Measurements from ENCODE around the gene FZD10.

FZD10 gene

GRCh38 chr12:130155416-130156073 lies 6.7 kb upstream of the FZD10 start:
- DNase-seq: no peak

GRCh38 chr12:130156652-130157275 lies 5.5 kb upstream of the FZD10 start:
- no peak for DNase-seq

GRCh38 chr12:130157998-130158753 lies 4.1 kb upstream of the FZD10 start:
- no peak for DNase-seq

- no peak for DNase-seq
Measured at GRCh38 chr12:130158754-130159059, 3.6 kb upstream of the FZD10 start.

GRCh38 chr12:130160306-130160705 lies 2.0 kb upstream of the FZD10 start:
- no peak for DNase-seq

GRCh38 chr12:130160711-130161231 lies 1.5 kb upstream of the FZD10 start:
- DNase-seq: no peak

GRCh38 chr12:130161261-130162243 lies 712 bp upstream of the FZD10 start:
- no peak for DNase-seq

- no peak for DNase-seq
Measured at GRCh38 chr12:130162745-130163460, 639 bp downstream of the FZD10 start.

DNA sequence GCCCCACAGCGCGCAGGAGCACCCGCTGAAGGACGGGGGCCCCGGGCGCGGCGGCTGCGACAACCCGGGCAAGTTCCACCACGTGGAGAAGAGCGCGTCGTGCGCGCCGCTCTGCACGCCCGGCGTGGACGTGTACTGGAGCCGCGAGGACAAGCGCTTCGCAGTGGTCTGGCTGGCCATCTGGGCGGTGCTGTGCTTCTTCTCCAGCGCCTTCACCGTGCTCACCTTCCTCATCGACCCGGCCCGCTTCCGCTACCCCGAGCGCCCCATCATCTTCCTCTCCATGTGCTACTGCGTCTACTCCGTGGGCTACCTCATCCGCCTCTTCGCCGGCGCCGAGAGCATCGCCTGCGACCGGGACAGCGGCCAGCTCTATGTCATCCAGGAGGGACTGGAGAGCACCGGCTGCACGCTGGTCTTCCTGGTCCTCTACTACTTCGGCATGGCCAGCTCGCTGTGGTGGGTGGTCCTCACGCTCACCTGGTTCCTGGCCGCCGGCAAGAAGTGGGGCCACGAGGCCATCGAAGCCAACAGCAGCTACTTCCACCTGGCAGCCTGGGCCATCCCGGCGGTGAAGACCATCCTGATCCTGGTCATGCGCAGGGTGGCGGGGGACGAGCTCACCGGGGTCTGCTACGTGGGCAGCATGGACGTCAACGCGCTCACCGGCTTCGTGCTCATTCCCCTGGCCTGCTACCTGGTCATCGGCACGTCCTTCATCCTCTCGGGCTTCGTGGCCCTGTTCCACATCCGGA lies 1.4 kb downstream of the FZD10 start:
- no peak for DNase-seq

GRCh38 chr12:130164216-130164542 lies 1.9 kb downstream of the FZD10 start:
- no peak for DNase-seq

DNA sequence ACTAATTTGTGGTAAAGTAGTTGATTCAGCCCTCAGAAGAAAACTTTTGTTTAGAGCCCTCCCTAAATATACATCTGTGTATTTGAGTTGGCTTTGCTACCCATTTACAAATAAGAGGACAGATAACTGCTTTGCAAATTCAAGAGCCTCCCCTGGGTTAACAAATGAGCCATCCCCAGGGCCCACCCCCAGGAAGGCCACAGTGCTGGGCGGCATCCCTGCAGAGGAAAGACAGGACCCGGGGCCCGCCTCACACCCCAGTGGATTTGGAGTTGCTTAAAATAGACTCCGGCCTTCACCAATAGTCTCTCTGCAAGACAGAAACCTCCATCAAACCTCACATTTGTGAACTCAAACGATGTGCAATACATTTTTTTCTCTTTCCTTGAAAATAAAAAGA lies 2.7 kb downstream of the FZD10 start:
- DNase-seq: no peak

DNA sequence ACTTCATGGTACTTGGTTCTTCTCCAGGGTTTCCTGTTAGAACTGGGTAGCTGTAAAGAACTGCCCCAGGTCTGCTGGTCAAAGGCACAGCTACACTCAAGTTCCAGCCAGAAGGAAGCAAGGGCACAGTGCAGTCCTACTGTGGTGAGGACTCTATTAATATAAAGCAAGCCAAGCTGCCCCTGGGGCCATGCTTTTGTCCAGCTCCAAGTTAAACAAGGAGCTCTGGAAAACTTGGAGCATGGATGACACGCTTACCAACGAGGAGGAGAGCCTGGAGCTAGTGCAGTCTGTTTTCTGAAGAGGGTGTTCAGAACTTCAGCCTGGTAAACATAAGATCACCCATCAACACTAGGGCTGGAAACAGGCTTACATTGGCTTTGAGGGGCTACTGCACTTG lies 4.0 kb downstream of the FZD10 start:
- no peak for DNase-seq

- DNase-seq: no peak
Measured at GRCh38 chr12:130167537-130167936, 5.3 kb downstream of the FZD10 start.

DNA sequence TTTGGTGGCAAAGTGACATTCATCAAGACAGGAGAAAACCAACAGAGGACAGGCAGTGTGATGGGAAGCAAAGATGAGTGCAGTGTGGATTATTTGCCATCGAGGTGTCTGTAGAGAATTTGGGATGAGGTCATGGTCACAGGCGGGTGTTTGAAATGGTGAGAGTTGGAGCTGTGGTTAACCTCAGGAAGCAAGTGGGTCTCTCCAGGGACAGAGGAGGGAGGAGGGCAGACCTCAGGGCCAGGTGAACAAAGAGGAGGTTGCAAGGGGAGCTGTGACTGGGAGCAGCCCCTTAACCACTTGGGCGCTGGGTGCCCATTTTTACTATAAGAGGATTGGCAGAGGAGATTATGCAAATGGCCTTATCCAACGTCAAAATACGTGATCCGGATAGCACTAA lies 7.0 kb downstream of the FZD10 start:
- no peak for DNase-seq

DNA sequence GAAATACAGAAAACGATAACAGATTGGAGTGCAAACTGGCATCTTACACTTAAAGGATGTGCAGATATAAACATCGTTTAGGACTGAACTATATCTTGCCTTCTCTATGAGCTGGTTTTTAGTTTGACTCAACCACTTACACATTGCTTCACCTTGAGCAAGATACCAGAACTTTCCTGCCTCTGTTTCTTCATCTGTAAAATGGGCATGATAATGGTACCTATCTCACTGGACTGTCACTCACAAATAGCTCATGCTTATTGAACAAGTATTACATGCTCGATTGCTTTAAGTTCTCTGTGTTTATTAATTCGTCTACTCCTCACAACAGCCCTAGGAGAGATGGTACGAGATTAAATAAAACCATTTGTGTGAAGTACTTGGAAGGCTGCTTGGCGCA lies 7.7 kb downstream of the FZD10 start:
- no peak for DNase-seq

DNA sequence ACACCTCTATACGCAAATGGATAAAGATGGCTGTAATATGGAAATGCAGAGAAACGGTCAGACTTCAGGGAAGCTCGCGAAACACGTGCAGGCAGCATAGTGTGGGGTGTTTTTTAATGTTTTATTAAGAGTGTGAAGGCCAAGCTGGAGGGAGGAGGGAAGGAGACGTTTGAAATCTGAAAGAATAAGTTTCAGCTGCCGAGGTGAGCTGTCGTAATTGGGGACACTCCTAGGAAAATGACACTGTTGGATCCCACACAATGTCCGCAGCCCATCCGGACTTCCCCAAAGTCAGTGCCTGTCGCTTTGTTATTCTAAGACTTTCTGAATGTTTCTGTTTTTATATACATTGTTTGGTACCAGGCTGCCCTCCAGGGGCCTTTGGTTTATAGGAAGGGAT lies 8.3 kb downstream of the FZD10 start:
- no peak for DNase-seq

DNA sequence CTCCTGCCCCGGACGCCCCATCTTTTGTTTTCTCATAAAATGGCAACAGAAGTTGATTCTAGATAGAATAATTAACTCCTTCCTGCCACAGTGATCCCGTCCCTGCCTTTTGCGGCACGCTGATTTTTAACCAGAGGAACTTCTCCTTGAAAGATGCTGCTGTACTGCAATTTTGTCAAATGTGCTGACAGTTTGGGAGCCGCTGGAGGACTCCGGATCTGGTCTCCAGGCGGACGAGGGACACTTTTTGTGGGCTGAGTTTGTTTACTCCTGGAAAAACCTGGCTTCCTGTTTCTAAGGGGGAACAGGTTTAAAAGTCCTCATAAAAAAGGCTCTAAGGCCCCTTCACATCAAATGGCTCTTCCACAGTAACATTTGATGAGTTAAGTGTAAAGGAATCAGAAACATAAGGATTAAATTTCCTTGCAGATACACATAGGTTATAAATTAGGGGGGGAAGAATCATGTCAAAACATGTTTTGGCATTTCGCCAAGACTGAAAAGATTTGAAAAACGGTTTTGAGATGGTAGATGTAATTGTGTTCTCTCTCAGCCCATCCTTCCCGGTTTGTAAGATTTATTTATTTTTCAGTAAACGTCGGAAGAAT lies 15.5 kb downstream of the FZD10 start:
- no peak for DNase-seq

- no peak for DNase-seq
Measured at GRCh38 chr12:130178282-130178681, 16.0 kb downstream of the FZD10 start.

DNA sequence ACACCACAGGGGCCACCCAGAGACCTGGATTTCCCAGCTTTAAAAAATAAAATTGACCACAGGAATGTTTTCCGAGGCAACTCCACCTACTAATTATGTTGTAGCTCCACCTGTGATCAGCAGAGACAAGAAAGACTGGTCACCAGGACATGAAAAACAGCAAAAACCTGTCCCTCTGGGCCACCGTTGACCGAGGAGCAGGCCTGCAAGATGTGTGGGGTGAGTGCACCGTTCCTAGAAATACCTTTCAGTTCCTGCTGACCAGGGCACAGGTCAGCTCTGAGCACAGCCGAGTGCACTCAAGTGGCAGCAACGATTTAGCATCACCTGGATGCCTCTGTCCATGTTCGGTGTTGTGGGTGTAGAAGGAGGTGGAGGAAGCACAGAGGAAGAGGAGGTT lies 16.9 kb downstream of the FZD10 start:
- no peak for DNase-seq

DNA sequence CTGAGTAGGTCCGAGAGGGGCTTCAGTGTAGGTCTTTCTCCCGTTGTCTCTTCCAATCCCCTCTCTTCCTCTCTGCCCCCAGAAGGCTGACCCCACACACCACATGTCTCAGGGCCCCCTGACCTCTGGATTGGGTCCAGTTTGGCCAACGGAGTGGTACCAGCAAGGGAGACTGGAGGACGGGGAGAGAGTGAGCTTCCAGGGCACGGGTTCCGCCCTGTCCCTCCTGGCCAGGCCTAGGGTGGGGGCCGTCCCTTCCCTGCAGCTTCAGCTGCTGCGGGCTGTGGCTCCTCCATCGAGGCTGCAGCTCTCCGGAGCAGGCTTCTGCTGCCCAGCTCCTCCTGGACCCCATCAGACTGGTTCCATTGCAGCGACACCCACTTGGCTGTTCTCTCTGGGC lies 17.4 kb downstream of the FZD10 start:
- no peak for DNase-seq

DNA sequence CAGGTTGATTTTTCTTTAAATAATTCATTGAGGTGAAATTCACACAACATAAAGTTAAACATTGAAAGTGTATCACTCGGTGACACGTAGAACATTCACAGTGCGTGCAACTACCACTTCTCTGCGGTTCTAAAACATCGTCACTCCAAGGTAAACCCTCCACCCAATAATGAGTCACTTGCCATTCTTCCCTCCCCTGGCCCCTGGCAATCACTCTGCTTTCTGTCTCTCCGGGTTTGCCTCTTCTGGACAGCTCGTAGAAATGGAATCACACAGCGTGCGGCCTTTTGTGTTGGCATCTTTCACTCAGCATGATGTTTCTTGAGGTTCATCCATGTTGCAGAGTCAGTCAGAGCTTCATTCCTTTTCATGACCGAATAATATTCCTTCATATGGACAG lies 18.9 kb downstream of the FZD10 start:
- no peak for DNase-seq

Data from CD4-positive, alpha-beta T cell treated with Interleukin-12 subunit alpha and Interleukin-12 subunit beta, for 1 hour (primary cell).